ENCODE results near the gene SH3GL2.

SH3GL2 gene

GRCh38 chr9:17658237-17658636 lies 79.4 kb downstream of the SH3GL2 start:
- no peak for DNase-seq (ENCODE audit: low read depth in 2 of 2)

GRCh38 chr9:17660158-17660557 lies 81.3 kb downstream of the SH3GL2 start:
- DNase-seq (ENCODE audit: low read depth in 2 of 2): no peak

- DNase-seq (ENCODE audit: low read depth in 2 of 2): no peak
These were observed 86.6 kb downstream of the SH3GL2 start for GRCh38 chr9:17665450-17665849.

GRCh38 chr9:17669206-17669605 lies 90.3 kb downstream of the SH3GL2 start:
- DNase-seq (ENCODE audit: low read depth in 2 of 2): no peak

GRCh38 chr9:17682684-17683083 lies 103.8 kb downstream of the SH3GL2 start:
- DNase-seq (ENCODE audit: low read depth in 2 of 2): no peak

- DNase-seq (ENCODE audit: low read depth in 2 of 2): no peak
These were observed 110.0 kb downstream of the SH3GL2 start for GRCh38 chr9:17688834-17689233.

GRCh38 chr9:17694336-17694735 lies 115.5 kb downstream of the SH3GL2 start:
- no peak for DNase-seq (ENCODE audit: low read depth in 2 of 2)

- no peak for DNase-seq (ENCODE audit: low read depth in 2 of 2)
These were observed 116.6 kb downstream of the SH3GL2 start for GRCh38 chr9:17695482-17695881.

- DNase-seq (ENCODE audit: low read depth in 2 of 2): no peak
These were observed 120.9 kb downstream of the SH3GL2 start for GRCh38 chr9:17699615-17700330.

- no peak for DNase-seq (ENCODE audit: low read depth in 2 of 2)
These were observed 127.5 kb downstream of the SH3GL2 start for GRCh38 chr9:17706347-17706746.

- DNase-seq (ENCODE audit: low read depth in 2 of 2): no peak
These were observed 140.2 kb downstream of the SH3GL2 start for GRCh38 chr9:17719053-17719452.

GRCh38 chr9:17721954-17722353 lies 143.1 kb downstream of the SH3GL2 start:
- no peak for DNase-seq (ENCODE audit: low read depth in 2 of 2)

- DNase-seq (ENCODE audit: low read depth in 2 of 2): no peak
These were observed 144.8 kb downstream of the SH3GL2 start for GRCh38 chr9:17723656-17724055.

GRCh38 chr9:17725399-17726010 lies 146.6 kb downstream of the SH3GL2 start:
- DNase-seq (ENCODE audit: low read depth in 2 of 2): no peak

- DNase-seq (ENCODE audit: low read depth in 2 of 2): no peak
These were observed 147.4 kb downstream of the SH3GL2 start for GRCh38 chr9:17726298-17726697.

GRCh38 chr9:17730899-17731298 lies 152.0 kb downstream of the SH3GL2 start:
- no peak for DNase-seq (ENCODE audit: low read depth in 2 of 2)

- no peak for DNase-seq (ENCODE audit: low read depth in 2 of 2)
These were observed 152.4 kb downstream of the SH3GL2 start for GRCh38 chr9:17731308-17731707.

- DNase-seq (ENCODE audit: low read depth in 2 of 2): no peak
These were observed 155.8 kb downstream of the SH3GL2 start for GRCh38 chr9:17734674-17735073.

GRCh38 chr9:17735859-17736258 lies 157.0 kb downstream of the SH3GL2 start:
- no peak for DNase-seq (ENCODE audit: low read depth in 2 of 2)

- DNase-seq (ENCODE audit: low read depth in 2 of 2): no peak
These were observed 160.2 kb downstream of the SH3GL2 start for GRCh38 chr9:17739022-17739421.

GRCh38 chr9:17739736-17740135 lies 160.9 kb downstream of the SH3GL2 start:
- DNase-seq (ENCODE audit: low read depth in 2 of 2): no peak

GRCh38 chr9:17742067-17742466 lies 163.2 kb downstream of the SH3GL2 start:
- no peak for DNase-seq (ENCODE audit: low read depth in 2 of 2)

- DNase-seq (ENCODE audit: low read depth in 2 of 2): no peak
These were observed 165.9 kb downstream of the SH3GL2 start for GRCh38 chr9:17744786-17745185.

- DNase-seq (ENCODE audit: low read depth in 2 of 2): no peak
These were observed 171.4 kb downstream of the SH3GL2 start for GRCh38 chr9:17750269-17750668.
